ENCODE results near the gene IFIT1.

- no peak for TF ChIP-seq CTCF (IDR thresholded peaks at IDR 0.05)
- TF ChIP-seq EZH2phosphoT487 (IDR thresholded peaks at IDR 0.05), result no peak
- TF ChIP-seq EZH2 (IDR thresholded peaks at IDR 0.05), result no peak
These were observed 39.6 kb downstream of the IFIT1 start for GRCh38 chr10:89431977-89432376.

All from neural progenitor cell (in vitro differentiated cells).